Neural progenitor cell (in vitro differentiated cells): Measurements from ENCODE around the gene EPHX1. TPM values are rescaled to one million over a fixed set of nuclear protein-coding genes. Genes with fewer than 3 reads are reported as not detected.

ENCODE experiments used
- DNase-seq: peaks from one replicate; pipeline ENCODE4 v3.0.0-alpha.2; 2016; ENCODE audit warnings: low spot score
- H2AFZ ChIP-seq: fragments of 200-600 bp; sonication (generic); replicated peaks from 2 replicates; pipeline ENCODE4 v1.6.1; 2016; ENCODE audit warnings: antibody characterized with exemption
- H3F3A ChIP-seq: fragments of 200-600 bp; sonication (generic); 2 replicates; pipeline ENCODE4 v1.6.1; 2016; ENCODE audit warnings: antibody characterized with exemption, low read depth
- H3K27ac ChIP-seq: fragments of 200-600 bp; sonication (generic); 2 replicates; pipeline ENCODE4 v1.5.1; 2016; ENCODE audit warnings: mild to moderate bottlenecking
- H3K27me3 ChIP-seq: fragments of 200-600 bp; sonication (generic); 2 replicates; pipeline ENCODE4 v1.6.1; 2016; ENCODE audit warnings: mild to moderate bottlenecking, moderate library complexity
- H3K36me3 ChIP-seq: fragments of 200-600 bp; sonication (generic); 2 replicates; pipeline ENCODE4 v1.5.1; 2016
- H3K4me1 ChIP-seq: fragments of 200-600 bp; sonication (generic); 2 replicates; pipeline ENCODE4 v1.6.1; 2016; ENCODE audit warnings: mixed run types
- H3K4me2 ChIP-seq: fragments of 200-600 bp; sonication (generic); 2 replicates; pipeline ENCODE4 v1.6.1; 2016
- H3K4me3 ChIP-seq: fragments of 200-600 bp; sonication (generic); 2 replicates; pipeline ENCODE4 v1.5.1; 2016
- H3K79me2 ChIP-seq: fragments of 200-600 bp; sonication (generic); 2 replicates; pipeline ENCODE4 v1.6.1; 2016; ENCODE audit warnings: low read depth
- H3K9ac ChIP-seq: fragments of 200-600 bp; sonication (generic); 2 replicates; pipeline ENCODE4 v1.6.1; 2016
- H3K9me3 ChIP-seq: fragments of 200-600 bp; sonication (generic); 2 replicates; pipeline ENCODE4 v1.5.1; 2016; ENCODE audit warnings: low read depth
- H4K20me1 ChIP-seq: fragments of 200-600 bp; sonication (generic); 2 replicates; pipeline ENCODE4 v1.6.1; 2016; ENCODE audit warnings: low read depth
- H3K27ac Mint-ChIP-seq: 3 replicates; pipeline ENCODE4 v1.8.0; 2021; ENCODE audit warnings: mixed read lengths
- H3K27me3 Mint-ChIP-seq: 2 replicates; pipeline ENCODE4 v1.8.0; 2022; ENCODE audit warnings: low read depth, mild to moderate bottlenecking, inconsistent platforms, moderate library complexity, mixed read lengths; ENCODE audit not compliant: insufficient read depth
- H3K36me3 Mint-ChIP-seq: 3 replicates; pipeline ENCODE4 v1.8.0; 2021; ENCODE audit warnings: mixed read lengths
- H3K4me1 Mint-ChIP-seq: 3 replicates; pipeline ENCODE4 v1.8.0; 2021; ENCODE audit warnings: mixed read lengths
- H3K4me3 Mint-ChIP-seq: 3 replicates; pipeline ENCODE4 v1.8.0; 2021; ENCODE audit warnings: mild to moderate bottlenecking, moderate library complexity, mixed read lengths
- H3K9me3 Mint-ChIP-seq: 3 replicates; pipeline ENCODE4 v1.8.0; 2020; ENCODE audit warnings: mixed read lengths
- EZH2 ChIP-seq: fragments of 200-600 bp; sonication (generic); IDR thresholded peaks from 2 replicates; pipeline ENCODE4 v1.6.1; 2017; ENCODE audit warnings: antibody characterized with exemption, mild to moderate bottlenecking, moderate library complexity
- EZH2phosphoT487 ChIP-seq: fragments of 200-600 bp; sonication (generic); IDR thresholded peaks from 2 replicates; pipeline ENCODE4 v1.6.1; 2017; ENCODE audit warnings: antibody characterized with exemption
- total RNA-seq: library from RNA; depleted of rRNA; stranded (reverse); fragments of >200 nt; gene quantifications from 2 replicates; pipeline ENCODE4 v1.2.3, GENCODE V29; 2015; ENCODE audit warnings: low replicate concordance
- TF ChIP-seq, protein P1 (sequence below): fragments of 200-600 bp; sonication (generic); IDR thresholded peaks from 2 replicates; pipeline ENCODE4 v1.5.1; 2017; ENCODE audit warnings: antibody characterized with exemption, mild to moderate bottlenecking

The EPHX1 gene
- total RNA-seq, 1 donor from 2014 or later = 4.3 TPM

DNA sequence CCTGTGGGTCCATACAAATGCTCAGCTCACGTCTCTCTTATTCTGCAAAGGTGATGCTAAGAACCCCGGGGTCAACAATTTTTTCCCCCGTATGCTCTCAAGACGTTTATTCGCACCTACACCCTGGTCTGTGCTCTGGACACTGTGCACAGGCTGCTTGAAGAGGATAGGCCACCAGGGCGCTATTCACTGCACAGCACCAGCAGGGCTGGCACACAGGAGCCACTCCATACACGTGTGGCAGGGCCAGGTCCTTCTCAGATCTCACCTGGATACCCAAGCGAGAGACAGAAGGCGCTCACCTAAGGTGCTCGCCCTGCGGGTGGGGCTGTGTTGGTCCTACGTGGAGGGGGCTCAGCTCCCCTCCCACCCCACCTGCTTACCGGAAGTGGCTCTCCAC is 55.6 kb downstream of the EPHX1 start:
- Histone ChIP-seq H3K9me3 (no peaks in the 10 kb centered on the region), H3K4me2 (no peak overlapping the region), H3K27me3 (no peaks in the 10 kb centered on the region), H3K4me1 (no peaks in the 10 kb centered on the region), H3K4me3 (no peak overlapping the region), H3K9ac (no peak overlapping the region), H3F3A (no peaks in the 10 kb centered on the region), H2AFZ (no peak overlapping the region), H3K79me2 (no peaks in the 10 kb centered on the region), H3K36me3 (no peaks in the 10 kb centered on the region), H3K27ac (no peak overlapping the region), H4K20me1 (no peaks in the 10 kb centered on the region)
- Mint-ChIP-seq H3K4me3 (no peak overlapping the region), H3K27ac (no peak overlapping the region), H3K9me3 (no peaks in the 10 kb centered on the region), H3K4me1 (no peaks in the 10 kb centered on the region), H3K36me3 (no peaks in the 10 kb centered on the region), H3K27me3 (peaks cover 2% of the 10 kb centered on the region)
- no peak for DNase-seq
- TF ChIP-seq, protein P1, sequence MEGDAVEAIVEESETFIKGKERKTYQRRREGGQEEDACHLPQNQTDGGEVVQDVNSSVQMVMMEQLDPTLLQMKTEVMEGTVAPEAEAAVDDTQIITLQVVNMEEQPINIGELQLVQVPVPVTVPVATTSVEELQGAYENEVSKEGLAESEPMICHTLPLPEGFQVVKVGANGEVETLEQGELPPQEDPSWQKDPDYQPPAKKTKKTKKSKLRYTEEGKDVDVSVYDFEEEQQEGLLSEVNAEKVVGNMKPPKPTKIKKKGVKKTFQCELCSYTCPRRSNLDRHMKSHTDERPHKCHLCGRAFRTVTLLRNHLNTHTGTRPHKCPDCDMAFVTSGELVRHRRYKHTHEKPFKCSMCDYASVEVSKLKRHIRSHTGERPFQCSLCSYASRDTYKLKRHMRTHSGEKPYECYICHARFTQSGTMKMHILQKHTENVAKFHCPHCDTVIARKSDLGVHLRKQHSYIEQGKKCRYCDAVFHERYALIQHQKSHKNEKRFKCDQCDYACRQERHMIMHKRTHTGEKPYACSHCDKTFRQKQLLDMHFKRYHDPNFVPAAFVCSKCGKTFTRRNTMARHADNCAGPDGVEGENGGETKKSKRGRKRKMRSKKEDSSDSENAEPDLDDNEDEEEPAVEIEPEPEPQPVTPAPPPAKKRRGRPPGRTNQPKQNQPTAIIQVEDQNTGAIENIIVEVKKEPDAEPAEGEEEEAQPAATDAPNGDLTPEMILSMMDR = no peak
- TF ChIP-seq EZH2 = no peak
- TF ChIP-seq EZH2phosphoT487 = no peak

DNA sequence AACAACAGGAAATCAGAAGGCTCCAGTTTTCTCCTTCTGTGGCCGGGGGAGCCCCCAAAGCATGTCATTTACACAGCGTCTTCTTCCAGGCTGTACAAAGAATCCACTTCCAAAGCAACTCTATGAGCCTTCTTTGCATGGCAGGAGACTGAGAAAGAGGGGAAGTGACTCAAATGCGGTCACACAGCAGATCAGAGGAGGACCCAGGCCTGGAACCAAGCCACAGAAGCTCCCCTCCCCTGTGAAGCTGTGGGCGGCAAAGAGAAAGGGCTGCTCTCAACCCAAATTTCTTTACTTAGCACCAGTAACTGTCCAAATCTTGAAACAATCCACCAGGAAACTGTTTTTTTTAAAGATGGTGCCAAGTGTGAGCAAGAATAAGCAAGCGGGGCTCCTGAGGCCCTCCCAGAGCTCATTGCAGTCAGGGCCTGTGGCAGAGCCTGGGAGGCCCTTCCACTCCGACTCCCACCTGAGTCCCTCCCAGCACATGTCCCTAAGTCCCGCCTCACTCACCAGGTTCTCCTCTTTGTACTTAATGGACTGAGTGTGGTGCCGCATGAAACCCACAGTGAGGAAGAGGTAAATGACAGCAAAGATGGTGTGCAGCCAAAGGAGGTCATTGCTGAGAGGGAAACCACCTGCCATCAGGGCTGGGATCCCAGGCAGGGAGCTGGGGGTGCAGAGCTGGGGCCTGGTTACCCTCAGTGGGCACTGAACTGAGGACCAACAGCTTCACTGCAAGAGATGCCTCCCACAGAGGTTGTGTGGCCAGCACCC is 56.3 kb downstream of the EPHX1 start:
- no peaks in the 10 kb centered on the region for H3K4me1 ChIP-seq
- no peak overlapping the region for H3K27ac Mint-ChIP-seq
- no peak for DNase-seq
- H3K36me3 ChIP-seq = no peaks in the 10 kb centered on the region
- H3K4me2 ChIP-seq = no peak overlapping the region
- no peaks in the 10 kb centered on the region for H3K9me3 Mint-ChIP-seq
- H3K36me3 Mint-ChIP-seq = peaks cover 2% of the 10 kb centered on the region
- H3F3A ChIP-seq = no peaks in the 10 kb centered on the region
- H3K27me3 ChIP-seq = no peaks in the 10 kb centered on the region
- no peak overlapping the region for H3K4me3 ChIP-seq
- H3K4me1 Mint-ChIP-seq = peaks cover 2% of the 10 kb centered on the region
- H4K20me1 ChIP-seq = no peaks in the 10 kb centered on the region
- no peak overlapping the region for H3K9ac ChIP-seq
- H3K27ac ChIP-seq = no peak overlapping the region
- no peaks in the 10 kb centered on the region for H3K79me2 ChIP-seq
- H3K27me3 Mint-ChIP-seq = peaks cover 2% of the 10 kb centered on the region
- H3K9me3 ChIP-seq = no peaks in the 10 kb centered on the region
- H2AFZ ChIP-seq = no peak overlapping the region
- H3K4me3 Mint-ChIP-seq = no peak overlapping the region
- TF ChIP-seq EZH2 (no peak), EZH2phosphoT487 (no peak)
- TF ChIP-seq, protein P1 = no peak

DNA sequence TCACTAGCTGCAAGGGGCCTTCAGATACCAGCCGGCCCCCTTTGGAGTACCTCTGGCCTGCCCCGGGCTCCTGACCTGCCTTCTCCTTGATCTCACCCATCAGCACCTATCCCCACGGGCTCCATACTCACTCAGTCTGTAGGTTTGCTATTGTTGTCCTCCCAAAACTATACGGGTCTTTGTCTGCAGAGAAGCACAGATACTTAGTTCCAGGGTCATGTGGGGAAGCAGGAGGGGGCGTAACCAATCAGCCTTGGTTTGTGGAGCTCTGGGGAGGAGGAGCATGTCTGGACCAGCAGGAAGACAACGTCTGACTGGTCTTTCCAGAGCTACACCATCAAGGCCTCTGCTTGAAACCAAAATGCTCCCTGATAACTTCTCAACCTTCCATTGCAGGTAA is 57.1 kb downstream of the EPHX1 start:
- TF ChIP-seq EZH2 (no peak), EZH2phosphoT487 (no peak)
- TF ChIP-seq, protein P1 = no peak
- Histone ChIP-seq H3F3A (no peaks in the 10 kb centered on the region), H4K20me1 (no peaks in the 10 kb centered on the region), H3K27ac (no peak overlapping the region), H3K9ac (no peak overlapping the region), H3K4me2 (no peak overlapping the region), H2AFZ (no peak overlapping the region), H3K79me2 (no peaks in the 10 kb centered on the region), H3K9me3 (no peaks in the 10 kb centered on the region), H3K4me3 (no peak overlapping the region), H3K4me1 (no peaks in the 10 kb centered on the region), H3K36me3 (no peaks in the 10 kb centered on the region), H3K27me3 (no peaks in the 10 kb centered on the region)
- H3K27me3 Mint-ChIP-seq = peaks cover 2% of the 10 kb centered on the region
- H3K9me3 Mint-ChIP-seq = no peaks in the 10 kb centered on the region
- H3K4me3 Mint-ChIP-seq = no peak overlapping the region
- H3K27ac Mint-ChIP-seq = no peak overlapping the region
- peaks cover 2% of the 10 kb centered on the region for H3K36me3 Mint-ChIP-seq
- H3K4me1 Mint-ChIP-seq = peaks cover 2% of the 10 kb centered on the region
- DNase-seq = no peak
